Osteoblast (primary cell): Measurements from ENCODE around the gene CSNK2A3. TPM values are rescaled to one million over a fixed set of nuclear protein-coding genes. Genes with fewer than 3 reads are reported as not detected.

Source experiments
- DNase-seq: peaks from one replicate; pipeline ENCODE4 v3.0.0; 2011; ENCODE audit warnings: low spot score, mixed read lengths; ENCODE audit not compliant: insufficient read length; ENCODE audit errors: missing footprints
- H2AFZ ChIP-seq: 2 replicates; pipeline ENCODE4 v1.6.0; 2011; ENCODE audit warnings: mild to moderate bottlenecking, low read length
- H3K27ac ChIP-seq: 2 replicates; pipeline ENCODE4 v1.5.1; 2011; ENCODE audit warnings: mild to moderate bottlenecking, low read depth, low read length, moderate library complexity
- H3K27me3 ChIP-seq: 2 replicates; pipeline ENCODE4 v1.6.0; 2012; ENCODE audit warnings: mild to moderate bottlenecking, control low read depth, inconsistent platforms, low read length, moderate library complexity; ENCODE audit not compliant: insufficient read depth
- H3K36me3 ChIP-seq: 2 replicates; pipeline ENCODE4 v1.5.1; 2011; ENCODE audit warnings: mild to moderate bottlenecking, low read length, control low read depth, moderate library complexity; ENCODE audit not compliant: insufficient read depth
- H3K4me1 ChIP-seq: 2 replicates; pipeline ENCODE4 v1.5.1; 2011; ENCODE audit warnings: mild to moderate bottlenecking, low read length, control low read depth, moderate library complexity; ENCODE audit not compliant: insufficient read depth
- H3K4me2 ChIP-seq: 2 replicates; pipeline ENCODE4 v1.6.0; 2011; ENCODE audit warnings: mild to moderate bottlenecking, low read length; ENCODE audit not compliant: insufficient read depth
- H3K4me3 ChIP-seq: fragments of 200-600 bp; sonication (generic); 3 replicates; pipeline ENCODE4 v1.5.1; 2012; ENCODE audit warnings: mild to moderate bottlenecking, low read length, inconsistent platforms; ENCODE audit not compliant: insufficient read depth
- H3K79me2 ChIP-seq: 2 replicates; pipeline ENCODE4 v1.6.0; 2012; ENCODE audit warnings: mild to moderate bottlenecking, low read length, control low read depth, inconsistent platforms; ENCODE audit not compliant: insufficient read depth
- H3K9me3 ChIP-seq: 2 replicates; pipeline ENCODE4 v1.5.1; 2011; ENCODE audit warnings: low read depth, low read length, control low read depth
- H4K20me1 ChIP-seq: 2 replicates; pipeline ENCODE4 v1.6.0; 2012; ENCODE audit warnings: mild to moderate bottlenecking, low read length, control low read depth; ENCODE audit not compliant: insufficient read depth
- CTCF ChIP-seq: IDR thresholded peaks from 2 replicates; pipeline ENCODE4 v1.5.1; 2011; ENCODE audit warnings: mild to moderate bottlenecking, low read depth, low read length, moderate library complexity; ENCODE audit errors: extremely low read depth
- total RNA-seq: library from RNA; depleted of rRNA; stranded (reverse); fragments of >200 nt; gene quantifications from 2 replicates; pipeline ENCODE4 v1.2.3, GENCODE V29; 2012

Gene CSNK2A3
- total RNA-seq, 1 donor, result 2.2 TPM

DNA sequence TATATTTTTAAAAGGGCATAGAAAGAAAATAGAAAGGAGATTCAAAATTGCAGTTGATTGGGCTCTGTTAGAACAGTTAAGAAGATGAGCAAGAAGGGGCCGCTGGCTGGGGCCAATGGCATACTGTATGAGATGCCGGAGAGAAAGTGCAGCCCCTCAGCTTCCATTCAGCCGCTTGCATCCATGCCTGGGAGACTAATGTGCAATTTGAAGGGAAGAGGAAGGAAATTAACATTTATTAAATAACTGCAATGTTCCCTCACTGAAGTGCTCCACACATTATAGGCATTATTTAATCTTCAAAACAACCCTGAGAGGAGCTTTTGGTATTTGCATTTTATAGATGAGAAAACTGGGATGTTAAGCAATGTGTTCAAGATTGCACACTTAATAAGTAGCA, 44.7 kb upstream of the CSNK2A3 start:
- Histone ChIP-seq H3K4me2 (no peak overlapping the region), H2AFZ (no peak overlapping the region), H4K20me1 (no peaks in the 10 kb centered on the region), H3K27me3 (peaks cover 11% of the 10 kb centered on the region), H3K4me3 (no peak overlapping the region), H3K36me3 (no peaks in the 10 kb centered on the region), H3K27ac (no peak overlapping the region), H3K4me1 (peaks cover 15% of the 10 kb centered on the region), H3K79me2 (no peaks in the 10 kb centered on the region), H3K9me3 (no peaks in the 10 kb centered on the region)
- TF ChIP-seq CTCF, result no peak
- DNase-seq, result no peak

- no peaks in the 10 kb centered on the region for H4K20me1 ChIP-seq
- peak overlapping the region; percentile 89 for H3K27ac ChIP-seq
- H2AFZ ChIP-seq, result no peak overlapping the region
- DNase-seq, result no peak
- no peak for TF ChIP-seq CTCF
- H3K27me3 ChIP-seq, result peaks cover 6% of the 10 kb centered on the region
- no peaks in the 10 kb centered on the region for H3K36me3 ChIP-seq
- peak overlapping the region; percentile 80 for H3K4me2 ChIP-seq
- H3K9me3 ChIP-seq, result no peaks in the 10 kb centered on the region
- H3K79me2 ChIP-seq, result no peaks in the 10 kb centered on the region
- peaks cover 17% of the 10 kb centered on the region for H3K4me1 ChIP-seq
- no peak overlapping the region for H3K4me3 ChIP-seq
Measured at GRCh38 chr11:11397036-11397415, 44.0 kb upstream of the CSNK2A3 start.

DNA sequence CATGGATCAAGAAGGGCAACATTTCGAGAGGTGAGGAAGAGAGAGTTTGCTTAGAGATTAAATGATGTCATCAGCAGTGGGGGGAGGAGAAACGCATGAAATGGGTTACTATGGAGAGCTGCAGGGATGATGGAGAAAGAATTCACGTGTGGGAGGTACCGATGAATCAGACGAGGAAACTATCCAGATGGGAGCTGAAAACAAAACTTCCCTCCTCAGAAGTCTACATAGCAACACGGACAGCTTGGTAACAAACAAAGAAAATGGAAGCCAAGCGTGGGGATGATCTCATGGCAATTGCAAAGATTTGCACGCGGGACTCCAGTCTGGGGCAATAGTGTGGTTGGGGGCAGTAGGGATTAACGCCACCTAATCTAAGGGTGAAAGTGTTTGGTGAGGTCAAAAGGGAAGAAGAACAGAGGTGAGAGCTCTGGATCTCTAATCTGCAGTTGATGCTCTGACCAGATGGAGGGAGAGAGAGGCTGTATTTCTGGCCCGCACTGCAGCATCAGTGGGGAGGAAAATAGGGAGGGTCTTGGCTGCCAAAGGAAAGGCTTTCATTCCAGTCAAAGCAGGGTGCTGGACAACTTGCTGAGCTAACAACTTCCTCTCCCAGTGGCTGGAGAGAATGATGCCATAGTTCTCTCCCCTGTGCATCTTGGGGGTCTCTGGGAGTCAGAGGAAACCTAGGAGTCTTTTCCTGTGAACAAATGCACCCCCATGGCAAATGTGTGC, 43.4 kb upstream of the CSNK2A3 start:
- peak overlapping the region; percentile 42 for H3K4me3 ChIP-seq
- H3K4me1 ChIP-seq, result peaks cover 23% of the 10 kb centered on the region
- H3K27ac ChIP-seq, result peak overlapping the region; percentile 89
- peaks cover 6% of the 10 kb centered on the region for H3K27me3 ChIP-seq
- no peaks in the 10 kb centered on the region for H3K36me3 ChIP-seq
- no peak for TF ChIP-seq CTCF
- H4K20me1 ChIP-seq, result no peaks in the 10 kb centered on the region
- peak; percentile 93 for DNase-seq
- peak overlapping the region; percentile 80 for H3K4me2 ChIP-seq
- H2AFZ ChIP-seq, result peak overlapping the region; percentile 60
- no peaks in the 10 kb centered on the region for H3K9me3 ChIP-seq
- H3K79me2 ChIP-seq, result no peaks in the 10 kb centered on the region

GRCh38 chr11:11395126-11395525, 42.1 kb upstream of the CSNK2A3 start:
- Histone ChIP-seq H3K4me1 (peaks cover 26% of the 10 kb centered on the region), H2AFZ (no peak overlapping the region), H3K27ac (no peak overlapping the region), H3K79me2 (no peaks in the 10 kb centered on the region), H3K4me3 (no peak overlapping the region), H3K9me3 (no peaks in the 10 kb centered on the region), H4K20me1 (no peaks in the 10 kb centered on the region), H3K36me3 (no peaks in the 10 kb centered on the region), H3K27me3 (peaks cover 6% of the 10 kb centered on the region), H3K4me2 (no peak overlapping the region)
- DNase-seq, result no peak
- no peak for TF ChIP-seq CTCF
